ENCODE measurements around the gene MTMR1. TPM values are rescaled to one million over a fixed set of nuclear protein-coding genes. Genes with fewer than 3 reads are reported as not detected.

The MTMR1 gene
- total RNA-seq, 1 experiment from 2014 or later: 41.3 TPM

DNA sequence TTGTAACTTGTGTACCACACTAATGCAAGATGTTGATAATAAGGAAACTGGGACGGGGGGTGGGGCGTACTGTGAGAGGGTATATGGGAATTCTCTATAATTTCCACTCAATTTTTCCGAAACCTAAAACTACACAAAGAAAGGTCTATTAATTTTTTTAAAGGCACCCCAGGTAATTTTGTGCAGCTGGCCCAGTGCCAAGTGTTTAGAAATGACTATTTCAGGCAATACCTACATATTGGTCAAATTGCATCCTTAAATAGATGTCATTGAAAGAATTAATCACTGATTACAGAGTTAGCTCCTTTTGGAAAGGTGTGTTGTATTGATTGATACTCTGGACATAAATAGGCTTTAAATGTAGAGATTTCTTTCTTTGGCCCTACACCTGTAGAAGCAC, 10.1 kb upstream of the MTMR1 start:
- no TSS peak for BruUV-seq (replicated peaks)
- Histone ChIP-seq H4K20me1 (ENCODE audit: insufficient read depth) (no peaks in the 10 kb centered on the region), H3K27ac (no peak overlapping the region), H3K4me3 (no peak overlapping the region), H3K27me3 (ENCODE audit: insufficient read depth, low read depth) (no peaks in the 10 kb centered on the region), H3K36me3 (ENCODE audit: low read depth) (no peaks in the 10 kb centered on the region), H2AFZ (no peak overlapping the region), H3K9me3 (ENCODE audit: insufficient read depth, low read depth) (no peaks in the 10 kb centered on the region), H3F3A (ENCODE audit: insufficient read depth, low read depth) (peaks cover 9% of the 10 kb centered on the region; the same call in 1 of the 2 replicates), H3K9me2 (ENCODE audit: insufficient read depth) (no peaks in the 10 kb centered on the region), H3K79me2 (ENCODE audit: low read depth) (no peaks in the 10 kb centered on the region), H3K4me2 (no peak overlapping the region), H3K4me1 (replicated peaks; ENCODE audit: insufficient read depth) (peaks cover 12% of the 10 kb centered on the region)
- intact Hi-C loops (cut with micrococcal nuclease; ENCODE audit: unreplicated experiment): loop anchor here (1.0 to 10.0 kb wide), 2 partner anchors 33 to 1168 kb away; no protein-coding TSS in a partner anchor
- POLR2A ChIA-PET (ENCODE audit: unreplicated experiment): no interaction called here
- no peak for DNase-seq
- no peak for TF ChIP-seq EZH2 (IDR thresholded peaks at IDR 0.05; ENCODE audit: low read depth)
- TF ChIP-seq, protein P1, sequence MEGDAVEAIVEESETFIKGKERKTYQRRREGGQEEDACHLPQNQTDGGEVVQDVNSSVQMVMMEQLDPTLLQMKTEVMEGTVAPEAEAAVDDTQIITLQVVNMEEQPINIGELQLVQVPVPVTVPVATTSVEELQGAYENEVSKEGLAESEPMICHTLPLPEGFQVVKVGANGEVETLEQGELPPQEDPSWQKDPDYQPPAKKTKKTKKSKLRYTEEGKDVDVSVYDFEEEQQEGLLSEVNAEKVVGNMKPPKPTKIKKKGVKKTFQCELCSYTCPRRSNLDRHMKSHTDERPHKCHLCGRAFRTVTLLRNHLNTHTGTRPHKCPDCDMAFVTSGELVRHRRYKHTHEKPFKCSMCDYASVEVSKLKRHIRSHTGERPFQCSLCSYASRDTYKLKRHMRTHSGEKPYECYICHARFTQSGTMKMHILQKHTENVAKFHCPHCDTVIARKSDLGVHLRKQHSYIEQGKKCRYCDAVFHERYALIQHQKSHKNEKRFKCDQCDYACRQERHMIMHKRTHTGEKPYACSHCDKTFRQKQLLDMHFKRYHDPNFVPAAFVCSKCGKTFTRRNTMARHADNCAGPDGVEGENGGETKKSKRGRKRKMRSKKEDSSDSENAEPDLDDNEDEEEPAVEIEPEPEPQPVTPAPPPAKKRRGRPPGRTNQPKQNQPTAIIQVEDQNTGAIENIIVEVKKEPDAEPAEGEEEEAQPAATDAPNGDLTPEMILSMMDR (conservative IDR thresholded peaks at IDR 0.05): no peak
- CTCF ChIA-PET: interaction anchor here (0.8 to 1.5 kb wide), 2 partner anchors 33 to 744 kb away, joined by 5 to 8 read pairs; no protein-coding TSS in a partner anchor

DNA sequence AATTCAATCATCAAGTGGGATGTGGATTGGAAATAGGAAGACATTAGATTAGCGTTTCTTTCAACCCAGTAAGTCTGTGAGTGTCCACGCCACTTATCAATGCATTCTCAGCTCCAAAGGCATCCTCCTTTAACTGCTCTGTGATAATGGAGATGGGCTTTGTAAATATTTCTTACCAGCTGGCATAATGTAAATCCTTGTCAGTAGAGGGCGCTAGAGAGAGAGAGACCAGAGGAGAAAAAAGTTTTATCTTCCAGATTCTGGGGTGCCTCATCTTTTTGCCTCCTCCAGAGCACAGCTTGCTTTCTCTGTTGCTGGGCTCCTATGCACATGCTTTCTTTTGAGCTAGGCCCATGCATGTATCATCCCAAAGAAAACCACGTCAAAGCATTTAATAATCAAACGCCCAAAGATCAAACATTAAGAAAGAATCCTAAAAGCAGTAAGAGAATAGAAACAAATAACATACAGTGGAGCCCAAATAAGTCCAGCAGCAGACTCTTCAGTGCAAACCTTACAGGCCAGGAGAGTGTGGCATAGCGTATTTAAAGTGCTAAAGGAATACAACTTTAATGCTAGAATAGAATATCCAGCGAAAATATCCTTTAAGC, 9.6 kb upstream of the MTMR1 start:
- Histone ChIP-seq H3K9me2 (ENCODE audit: insufficient read depth) (no peaks in the 10 kb centered on the region), H3F3A (ENCODE audit: insufficient read depth, low read depth) (peaks cover 15% of the 10 kb centered on the region), H4K20me1 (ENCODE audit: insufficient read depth) (no peaks in the 10 kb centered on the region), H3K4me1 (replicated peaks; ENCODE audit: insufficient read depth) (peaks cover 17% of the 10 kb centered on the region), H3K27me3 (ENCODE audit: insufficient read depth, low read depth) (no peaks in the 10 kb centered on the region), H3K36me3 (ENCODE audit: low read depth) (no peaks in the 10 kb centered on the region), H3K4me3 (no peak overlapping the region), H2AFZ (no peak overlapping the region), H3K27ac (no peak overlapping the region), H3K4me2 (no peak overlapping the region), H3K9me3 (ENCODE audit: insufficient read depth, low read depth) (no peaks in the 10 kb centered on the region), H3K79me2 (ENCODE audit: low read depth) (no peaks in the 10 kb centered on the region)
- DNase-seq: peak; percentile 21 to 51
- intact Hi-C loops (cut with micrococcal nuclease; ENCODE audit: unreplicated experiment): loop anchor here (1.0 to 10.0 kb wide), 2 partner anchors 33 to 1169 kb away; no protein-coding TSS in a partner anchor
- BruUV-seq (replicated peaks): no TSS peak
- ChIA-PET CTCF (interaction anchor here (0.8 to 1.5 kb wide), 2 partner anchors 32 to 745 kb away, joined by 5 to 8 read pairs; no protein-coding TSS in a partner anchor), POLR2A (ENCODE audit: unreplicated experiment) (no interaction called here)
- TF ChIP-seq EZH2 (IDR thresholded peaks at IDR 0.05; ENCODE audit: low read depth): no peak
- TF ChIP-seq, protein P1 (conservative IDR thresholded peaks at IDR 0.05): peak; percentile 95

DNA sequence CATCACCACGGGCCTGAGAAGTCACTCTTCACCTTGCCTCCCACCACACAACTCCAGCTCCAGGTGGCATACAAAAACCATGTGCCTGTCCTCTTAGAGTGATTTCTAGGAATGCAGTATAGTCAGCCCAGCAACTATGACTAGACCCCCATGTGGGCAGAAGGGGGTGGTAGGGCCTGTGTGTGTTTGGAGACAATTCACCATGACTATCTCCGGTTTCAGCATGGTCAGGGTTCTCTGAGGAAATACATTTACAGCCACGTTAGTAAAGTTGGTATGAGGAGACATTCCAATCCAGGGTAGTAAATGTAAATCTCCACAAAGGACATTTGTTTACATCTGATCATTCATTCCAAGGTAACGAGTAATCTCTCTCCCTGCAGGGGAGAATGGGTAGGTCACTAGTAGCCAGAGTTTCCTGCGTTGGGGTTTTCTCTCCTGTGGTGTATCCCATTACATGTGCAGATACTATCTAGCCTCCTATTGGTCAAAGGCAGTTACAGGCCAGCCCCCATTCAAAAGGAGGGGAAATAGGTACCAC, 4.2 kb upstream of the MTMR1 start:
- peak overlapping the region; percentile 52; the same call in 1 of the 2 replicates for H3K4me3 ChIP-seq
- H3K9me3 ChIP-seq (ENCODE audit: insufficient read depth, low read depth): peaks cover 19% of the 10 kb centered on the region
- peaks cover 43% of the 10 kb centered on the region for H3K4me1 ChIP-seq (replicated peaks; ENCODE audit: insufficient read depth)
- peaks cover 39% of the 10 kb centered on the region for H3F3A ChIP-seq (ENCODE audit: insufficient read depth, low read depth)
- CTCF ChIA-PET: interaction anchor here (0.6 kb wide), 1 partner anchor 9 kb away, joined by 4 read pairs; no protein-coding TSS in a partner anchor
- no peaks in the 10 kb centered on the region for H3K27me3 ChIP-seq (ENCODE audit: insufficient read depth, low read depth)
- H3K9me2 ChIP-seq (ENCODE audit: insufficient read depth): no peaks in the 10 kb centered on the region
- peak overlapping the region; percentile 83 for H3K27ac ChIP-seq
- H2AFZ ChIP-seq: peak overlapping the region; percentile 8; the same call in 1 of the 2 replicates
- no peak for TF ChIP-seq EZH2 (IDR thresholded peaks at IDR 0.05; ENCODE audit: low read depth)
- TF ChIP-seq, protein P1 (conservative IDR thresholded peaks at IDR 0.05): no peak
- 0 out of 2 replicates have a peak, but pooled peaks cover 18% of the 10 kb centered on the region for H3K79me2 ChIP-seq (ENCODE audit: low read depth)
- no peaks in the 10 kb centered on the region for H4K20me1 ChIP-seq (ENCODE audit: insufficient read depth)
- peak; percentile 80 to 100 for DNase-seq
- POLR2A ChIA-PET (ENCODE audit: unreplicated experiment): no interaction called here
- no peaks in the 10 kb centered on the region for H3K36me3 ChIP-seq (ENCODE audit: low read depth)
- intact Hi-C loops (cut with micrococcal nuclease; ENCODE audit: unreplicated experiment): loop anchor here (5.0 to 10.0 kb wide), 2 partner anchors 107 to 1174 kb away; no protein-coding TSS in a partner anchor
- BruUV-seq (replicated peaks): no TSS peak
- peak overlapping the region; percentile 66 for H3K4me2 ChIP-seq

Data from PC-9 (cell line).